Measurements from ENCODE around the gene SIGLEC15.
"Not testable (repeated sequence)": the region's sequence is repeated elsewhere in the genome, so short reads cannot be mapped to it uniquely, and the experiment has no call there.

SIGLEC15 gene

GRCh38 chr18:45839414-45840395 is 14.2 kb downstream of the SIGLEC15 start:
- H3K4me3 ChIP-seq (ENCODE audit: low read length): no peak overlapping the region
- no peak for DNase-seq (ENCODE audit: low read depth, low spot score)

- H3K4me3 ChIP-seq (ENCODE audit: low read length): no peak overlapping the region
- no peak for DNase-seq (ENCODE audit: low read depth, low spot score)
These were observed 15.7 kb downstream of the SIGLEC15 start for GRCh38 chr18:45841060-45841764.

GRCh38 chr18:45841765-45842442 is 16.4 kb downstream of the SIGLEC15 start:
- H3K4me3 ChIP-seq (ENCODE audit: low read length): no peak overlapping the region
- DNase-seq (ENCODE audit: low read depth, low spot score): no peak

GRCh38 chr18:45843019-45843418 is 17.5 kb downstream of the SIGLEC15 start:
- no peak overlapping the region for H3K4me3 ChIP-seq (ENCODE audit: low read length)

GRCh38 chr18:45844938-45845337 is 19.5 kb downstream of the SIGLEC15 start:
- DNase-seq (ENCODE audit: low read depth, low spot score): peak; percentile 86
- no peak overlapping the region for H3K4me3 ChIP-seq (ENCODE audit: low read length)

More at GRCh38 chr18:45843019-45843418, 17.5 kb downstream of the SIGLEC15 start:
- DNase-seq (ENCODE audit: low read depth, low spot score): no peak

GRCh38 chr18:45845410-45845809 is 19.9 kb downstream of the SIGLEC15 start:
- no peak for DNase-seq (ENCODE audit: low read depth, low spot score)
- no peak overlapping the region for H3K4me3 ChIP-seq (ENCODE audit: low read length)

GRCh38 chr18:45847119-45847518 is 21.6 kb downstream of the SIGLEC15 start:
- DNase-seq (ENCODE audit: low read depth, low spot score): no peak
- no peak overlapping the region for H3K4me3 ChIP-seq (ENCODE audit: low read length)

GRCh38 chr18:45848643-45849042 is 23.2 kb downstream of the SIGLEC15 start:
- DNase-seq (ENCODE audit: low read depth, low spot score): not testable (repeated sequence)

GRCh38 chr18:45849529-45849928 is 24.1 kb downstream of the SIGLEC15 start:
- DNase-seq (ENCODE audit: low read depth, low spot score): no peak
- H3K4me3 ChIP-seq (ENCODE audit: low read length): no peak overlapping the region

More at GRCh38 chr18:45848643-45849042, 23.2 kb downstream of the SIGLEC15 start:
- not testable (repeated sequence) for H3K4me3 ChIP-seq (ENCODE audit: low read length)

- DNase-seq (ENCODE audit: low read depth, low spot score): no peak
- H3K4me3 ChIP-seq (ENCODE audit: low read length): no peak overlapping the region
These were observed 24.5 kb downstream of the SIGLEC15 start for GRCh38 chr18:45850021-45850420.

GRCh38 chr18:45851161-45851925 is 25.9 kb downstream of the SIGLEC15 start:
- DNase-seq (ENCODE audit: low read depth, low spot score): no peak
- no peak overlapping the region for H3K4me3 ChIP-seq (ENCODE audit: low read length)

GRCh38 chr18:45852631-45853030 is 27.2 kb downstream of the SIGLEC15 start:
- no peak for DNase-seq (ENCODE audit: low read depth, low spot score)
- no peak overlapping the region for H3K4me3 ChIP-seq (ENCODE audit: low read length)

- DNase-seq (ENCODE audit: low read depth, low spot score): no peak
- no peak overlapping the region for H3K4me3 ChIP-seq (ENCODE audit: low read length)
These were observed 28.6 kb downstream of the SIGLEC15 start for GRCh38 chr18:45854036-45854586.

- DNase-seq (ENCODE audit: low read depth, low spot score): no peak
- H3K4me3 ChIP-seq (ENCODE audit: low read length): no peak overlapping the region
These were observed 31.1 kb downstream of the SIGLEC15 start for GRCh38 chr18:45856531-45856930.

GRCh38 chr18:45859334-45859733 is 33.9 kb downstream of the SIGLEC15 start:
- DNase-seq (ENCODE audit: low read depth, low spot score): no peak

GRCh38 chr18:45860492-45860891 is 35.0 kb downstream of the SIGLEC15 start:
- no peak overlapping the region for H3K4me3 ChIP-seq (ENCODE audit: low read length)
- DNase-seq (ENCODE audit: low read depth, low spot score): no peak

More at GRCh38 chr18:45859334-45859733, 33.9 kb downstream of the SIGLEC15 start:
- H3K4me3 ChIP-seq (ENCODE audit: low read length): no peak overlapping the region

GRCh38 chr18:45860971-45861370 is 35.5 kb downstream of the SIGLEC15 start:
- H3K4me3 ChIP-seq (ENCODE audit: low read length): no peak overlapping the region
- DNase-seq (ENCODE audit: low read depth, low spot score): no peak

GRCh38 chr18:45861926-45862325 is 36.5 kb downstream of the SIGLEC15 start:
- DNase-seq (ENCODE audit: low read depth, low spot score): no peak
- no peak overlapping the region for H3K4me3 ChIP-seq (ENCODE audit: low read length)

Measured in Jurkat, Clone E6-1 (cell line).